Neuron (in vitro differentiated cells): ENCODE measurements around the gene CLDN4.
"Not testable (repeated sequence)": the region's sequence is repeated elsewhere in the genome, so short reads cannot be mapped to it uniquely, and the experiment has no call there.

Source experiments
- H2AFZ ChIP-seq: one replicate; pipeline ENCODE4 v1.6.1; 2013; ENCODE audit warnings: low read depth, mild to moderate bottlenecking, inconsistent platforms, low read length, moderate library complexity
- H3K27me3 ChIP-seq: one replicate; pipeline ENCODE4 v1.6.1; 2013; ENCODE audit warnings: low read length; ENCODE audit not compliant: insufficient read depth
- H3K36me3 ChIP-seq: one replicate; pipeline ENCODE4 v1.6.1; 2013; ENCODE audit warnings: low read length; ENCODE audit not compliant: insufficient read depth
- H3K4me1 ChIP-seq: one replicate; pipeline ENCODE4 v1.6.1; 2013; ENCODE audit warnings: low read length; ENCODE audit not compliant: insufficient read depth
- H3K4me3 ChIP-seq: 2 replicates; pipeline ENCODE4 v1.5.1; 2013; ENCODE audit warnings: mild to moderate bottlenecking, low read length, moderate library complexity
- H3K9me3 ChIP-seq: one replicate; pipeline ENCODE4 v1.6.1; 2013; ENCODE audit warnings: low read length

CLDN4 gene, protein sequence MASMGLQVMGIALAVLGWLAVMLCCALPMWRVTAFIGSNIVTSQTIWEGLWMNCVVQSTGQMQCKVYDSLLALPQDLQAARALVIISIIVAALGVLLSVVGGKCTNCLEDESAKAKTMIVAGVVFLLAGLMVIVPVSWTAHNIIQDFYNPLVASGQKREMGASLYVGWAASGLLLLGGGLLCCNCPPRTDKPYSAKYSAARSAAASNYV

DNA sequence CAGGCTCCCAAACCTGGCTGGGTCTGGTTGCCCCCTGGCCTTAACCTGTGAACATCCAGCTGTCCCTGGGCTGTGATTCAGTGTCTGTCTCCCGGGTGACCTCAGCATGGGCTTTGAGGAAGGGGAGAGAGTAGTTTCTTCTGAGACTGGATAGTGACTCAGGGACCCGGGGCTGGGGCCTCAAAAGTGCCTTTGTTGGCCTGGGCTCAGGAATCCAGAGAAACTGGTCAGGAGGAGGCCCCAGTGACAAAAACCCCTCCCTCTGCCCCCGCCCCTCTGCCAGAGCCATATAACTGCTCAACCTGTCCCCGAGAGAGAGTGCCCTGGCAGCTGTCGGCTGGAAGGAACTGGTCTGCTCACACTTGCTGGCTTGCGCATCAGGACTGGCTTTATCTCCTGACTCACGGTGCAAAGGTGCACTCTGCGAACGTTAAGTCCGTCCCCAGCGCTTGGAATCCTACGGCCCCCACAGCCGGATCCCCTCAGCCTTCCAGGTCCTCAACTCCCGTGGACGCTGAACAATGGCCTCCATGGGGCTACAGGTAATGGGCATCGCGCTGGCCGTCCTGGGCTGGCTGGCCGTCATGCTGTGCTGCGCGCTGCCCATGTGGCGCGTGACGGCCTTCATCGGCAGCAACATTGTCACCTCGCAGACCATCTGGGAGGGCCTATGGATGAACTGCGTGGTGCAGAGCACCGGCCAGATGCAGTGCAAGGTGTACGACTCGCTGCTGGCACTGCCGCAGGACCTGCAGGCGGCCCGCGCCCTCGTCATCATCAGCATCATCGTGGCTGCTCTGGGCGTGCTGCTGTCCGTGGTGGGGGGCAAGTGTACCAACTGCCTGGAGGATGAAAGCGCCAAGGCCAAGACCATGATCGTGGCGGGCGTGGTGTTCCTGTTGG lies at the start of gene CLDN4:
TSS of gene CLDN4 (plus strand) at position 316 of the 903 bp plus-strand sequence. CDS start at position 522, 206 bp downstream.
- Histone ChIP-seq H2AFZ (no peak within 1 kb of the TSS), H3K27me3 (peaks cover 2% of the 10 kb centered on the region), H3K4me1 (peaks cover 5% of the 10 kb centered on the region), H3K9me3 (peaks cover 3% of the 10 kb centered on the region), H3K4me3 (no peak within 1 kb of the TSS), H3K36me3 (no peaks in the 10 kb centered on the region)

DNA sequence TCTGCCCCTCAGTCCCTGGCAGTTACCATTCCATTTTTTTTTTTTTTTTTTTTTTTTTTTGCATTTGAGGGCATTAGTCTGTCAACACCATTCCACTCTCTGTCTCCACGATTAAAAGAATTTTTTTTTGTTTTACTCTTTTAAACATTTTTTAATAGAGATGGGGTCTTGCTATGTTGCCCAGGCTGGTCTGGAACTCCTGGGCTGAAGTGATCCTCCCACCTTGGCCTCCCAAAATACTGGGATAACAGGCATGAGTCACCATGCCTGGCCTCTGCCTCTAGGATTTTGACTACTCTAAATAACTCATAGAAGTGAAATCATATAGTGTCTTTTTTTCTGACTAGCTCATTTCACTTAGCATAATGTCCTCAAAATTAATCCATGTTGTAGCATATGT lies 44.2 kb upstream of the CLDN4 start:
- Histone ChIP-seq H3K9me3 (no peaks in the 10 kb centered on the region), H3K36me3 (no peaks in the 10 kb centered on the region), H3K4me1 (no peaks in the 10 kb centered on the region), H3K27me3 (no peaks in the 10 kb centered on the region), H3K4me3 (no peak overlapping the region), H2AFZ (no peak overlapping the region)

DNA sequence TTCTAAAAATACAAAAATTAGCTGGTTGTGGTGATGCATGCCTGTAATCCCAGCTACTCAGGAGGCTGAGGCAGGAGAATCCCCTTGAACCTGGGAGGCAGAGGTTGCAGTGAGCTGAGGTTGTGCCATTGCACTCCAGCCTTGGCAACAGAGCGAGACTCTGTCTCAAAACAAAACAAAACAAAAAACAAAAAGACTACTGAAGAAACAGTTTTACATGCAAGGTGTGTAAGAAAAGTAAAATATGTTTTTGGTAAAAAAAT lies 43.1 kb upstream of the CLDN4 start:
- H3K4me1 ChIP-seq: not testable (repeated sequence)

DNA sequence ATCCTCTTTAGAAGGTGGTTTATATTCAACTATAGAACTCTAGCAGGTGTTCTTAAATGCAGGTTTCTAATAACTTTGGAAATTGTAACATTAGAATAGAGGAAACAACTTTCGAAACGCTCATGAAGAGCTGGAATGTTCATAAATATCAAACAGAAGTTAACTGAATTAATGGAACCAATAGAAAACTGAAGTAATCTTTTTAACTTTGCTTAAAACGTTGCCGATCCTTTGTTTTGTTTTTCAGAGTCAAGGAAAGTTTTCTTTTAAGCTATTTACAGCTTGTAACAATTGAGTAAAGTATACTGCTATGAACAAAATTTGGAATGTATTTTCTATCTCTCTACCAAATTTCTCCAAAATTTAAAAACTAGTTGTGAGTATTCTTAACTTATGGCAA lies 41.7 kb upstream of the CLDN4 start:
- Histone ChIP-seq H2AFZ (no peak overlapping the region), H3K36me3 (no peaks in the 10 kb centered on the region), H3K27me3 (no peaks in the 10 kb centered on the region), H3K4me3 (no peak overlapping the region), H3K9me3 (no peaks in the 10 kb centered on the region), H3K4me1 (no peaks in the 10 kb centered on the region)

More for the DNA sequence above, 43.1 kb upstream of the CLDN4 start:
- H2AFZ ChIP-seq, H3K36me3 ChIP-seq, H3K27me3 ChIP-seq, H3K9me3 ChIP-seq, H3K4me3 ChIP-seq: not testable (repeated sequence)

DNA sequence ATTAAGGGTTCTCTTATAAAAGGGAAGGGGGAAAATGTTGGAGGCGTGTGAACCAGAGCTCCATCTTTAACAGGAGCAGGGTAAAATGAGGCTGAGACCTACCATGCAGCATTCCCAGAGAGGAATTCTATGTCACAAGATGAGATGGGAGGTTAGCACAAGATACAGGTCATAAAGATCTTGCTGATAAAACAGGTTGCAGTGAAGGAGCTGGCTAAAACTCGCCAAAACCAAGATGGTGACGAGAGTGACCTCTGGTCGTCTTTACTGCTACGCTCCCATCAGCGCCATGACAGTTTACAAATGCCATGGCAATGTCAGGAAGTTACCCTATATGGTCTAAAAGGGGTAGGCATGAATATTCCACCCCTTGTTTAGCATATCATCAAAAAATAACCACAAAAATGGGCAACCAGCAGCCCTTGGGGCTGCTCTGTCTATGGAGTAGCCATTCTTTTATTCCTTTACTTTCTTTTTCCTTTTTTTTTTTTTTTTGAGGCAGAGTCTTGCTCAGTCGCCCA lies 39.6 kb upstream of the CLDN4 start:
- not testable (repeated sequence) for H3K4me3 ChIP-seq, H3K4me1 ChIP-seq

DNA sequence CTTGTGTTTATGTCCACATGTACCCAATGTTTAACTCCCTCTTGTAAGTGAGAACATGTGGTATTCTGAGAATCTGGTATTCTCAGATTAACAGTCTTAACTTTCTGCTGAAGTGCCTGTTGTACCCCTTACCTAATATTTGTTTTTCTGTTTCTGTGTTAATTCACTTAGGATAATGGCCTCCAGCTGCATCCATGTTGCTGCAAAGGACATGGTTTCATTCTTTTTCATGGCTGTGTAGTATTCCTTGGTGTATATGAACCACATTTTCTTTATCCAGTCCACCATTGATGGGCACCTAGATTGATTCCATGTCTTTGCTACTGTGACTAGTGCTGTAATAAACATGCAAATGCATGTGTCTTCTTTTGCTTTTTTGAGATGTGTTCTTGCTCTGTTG lies 35.6 kb upstream of the CLDN4 start:
- not testable (repeated sequence) for H3K27me3 ChIP-seq, H2AFZ ChIP-seq, H3K36me3 ChIP-seq, H3K9me3 ChIP-seq, H3K4me3 ChIP-seq, H3K4me1 ChIP-seq

More for the DNA sequence above, 39.6 kb upstream of the CLDN4 start:
- not testable (repeated sequence) for H2AFZ ChIP-seq, H3K27me3 ChIP-seq, H3K9me3 ChIP-seq, H3K36me3 ChIP-seq

DNA sequence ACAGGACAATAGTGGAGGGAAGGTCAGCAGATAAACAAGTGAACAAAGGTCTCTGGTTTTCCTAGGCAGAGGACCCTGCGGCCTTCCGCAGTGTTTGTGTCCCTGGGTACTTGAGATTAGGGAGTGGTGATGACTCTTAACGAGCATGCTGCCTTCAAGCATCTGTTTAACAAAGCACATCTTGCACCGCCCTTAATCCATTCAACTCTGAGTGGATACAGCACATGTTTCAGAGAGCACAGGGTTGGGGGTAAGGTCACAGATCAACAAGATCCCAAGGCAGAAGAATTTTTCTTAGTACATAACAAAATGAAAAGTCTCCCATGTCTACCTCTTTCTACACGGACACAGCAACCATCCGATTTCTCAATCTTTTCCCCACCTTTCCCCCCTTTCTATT lies 34.1 kb upstream of the CLDN4 start:
- H2AFZ ChIP-seq, H3K36me3 ChIP-seq, H3K9me3 ChIP-seq: not testable (repeated sequence)

DNA sequence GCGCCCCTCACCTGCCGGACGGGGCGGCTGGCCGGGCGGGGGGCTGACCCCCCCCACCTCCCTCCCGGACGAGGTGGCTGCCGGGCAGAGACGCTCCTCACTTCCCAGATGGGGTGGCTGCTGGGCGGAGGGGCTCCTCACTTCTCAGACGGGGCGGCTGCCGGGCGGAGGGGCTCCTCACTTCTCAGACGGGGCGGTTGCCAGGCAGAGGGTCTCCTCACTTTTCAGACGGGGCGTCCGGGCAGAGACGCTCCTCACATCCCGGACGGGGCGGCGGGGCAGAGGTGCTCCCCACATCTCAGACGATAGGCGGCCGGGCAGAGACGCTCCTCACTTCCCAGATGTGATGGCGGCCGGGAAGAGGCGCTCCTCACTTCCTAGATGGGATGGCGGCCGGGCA lies 33.6 kb upstream of the CLDN4 start:
- H3K27me3 ChIP-seq, H3K9me3 ChIP-seq, H2AFZ ChIP-seq, H3K36me3 ChIP-seq, H3K4me3 ChIP-seq, H3K4me1 ChIP-seq: not testable (repeated sequence)

More for the DNA sequence above, 34.1 kb upstream of the CLDN4 start:
- H3K4me3 ChIP-seq, H3K27me3 ChIP-seq, H3K4me1 ChIP-seq: not testable (repeated sequence)

DNA sequence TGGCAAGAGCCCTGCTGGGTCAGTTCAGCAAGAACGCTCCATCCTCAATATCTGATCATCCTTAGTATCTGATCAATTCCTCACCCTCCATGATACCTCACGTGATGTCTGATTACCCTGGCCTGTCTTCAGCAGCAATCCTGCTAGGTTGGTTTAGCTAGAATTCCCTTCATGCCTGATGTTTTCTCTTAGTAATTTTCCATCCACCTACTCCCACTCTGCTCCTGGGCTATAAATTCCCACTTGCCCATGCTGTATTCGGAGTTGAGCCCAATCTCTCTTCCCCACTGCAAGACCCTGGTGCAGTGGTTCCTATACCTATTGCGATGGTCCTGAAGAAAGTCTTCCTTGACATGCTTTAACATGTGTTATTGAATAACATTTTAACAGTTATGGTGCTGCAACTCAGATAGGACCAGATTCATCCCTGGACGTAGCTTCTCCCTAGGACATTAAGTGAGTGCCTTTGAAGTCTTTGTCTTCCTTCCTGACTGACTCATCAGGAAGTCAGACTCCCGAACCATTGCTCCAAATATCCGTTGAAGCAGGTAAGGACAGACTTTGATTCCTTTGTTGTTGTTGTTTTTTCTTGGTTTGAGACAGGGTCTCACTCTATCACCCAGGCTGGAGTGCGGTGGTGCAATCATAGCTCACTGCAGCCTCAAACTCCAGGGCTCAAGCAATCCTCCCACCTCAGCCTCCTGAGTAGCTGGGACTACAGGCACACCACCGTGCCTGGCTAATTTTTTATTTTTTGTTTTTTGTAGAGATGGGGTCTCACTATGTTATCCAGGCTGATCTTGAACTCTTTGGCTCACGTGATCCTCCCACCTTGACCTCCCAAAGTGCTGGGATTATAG lies 31.3 kb upstream of the CLDN4 start:
- H3K27me3 ChIP-seq: no peaks in the 10 kb centered on the region
- H3K4me3 ChIP-seq: no peak overlapping the region
- no peaks in the 10 kb centered on the region for H3K4me1 ChIP-seq
- H3K36me3 ChIP-seq: no peaks in the 10 kb centered on the region
- H2AFZ ChIP-seq: no peak overlapping the region
- no peaks in the 10 kb centered on the region for H3K9me3 ChIP-seq

DNA sequence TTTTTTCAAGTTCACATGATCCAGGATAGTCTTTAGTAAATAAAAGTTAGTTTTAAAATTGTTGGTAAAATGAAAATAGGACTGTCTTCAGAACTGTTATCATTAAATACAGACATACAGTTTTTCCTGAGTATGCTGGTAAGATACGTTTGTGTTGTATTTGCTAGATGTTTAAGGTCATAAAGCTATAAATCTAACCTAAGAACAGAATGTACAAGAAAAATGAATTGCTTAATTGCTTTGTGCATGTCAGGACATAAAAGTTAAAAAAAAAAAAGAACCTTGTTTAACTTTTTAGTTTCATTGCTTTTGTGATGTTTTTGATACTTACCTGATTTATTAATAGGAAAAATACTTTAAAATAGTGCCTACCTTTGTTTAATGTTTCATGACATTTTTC lies 29.2 kb upstream of the CLDN4 start:
- H2AFZ ChIP-seq: no peak overlapping the region
- no peaks in the 10 kb centered on the region for H3K27me3 ChIP-seq
- no peak overlapping the region for H3K4me3 ChIP-seq
- no peaks in the 10 kb centered on the region for H3K4me1 ChIP-seq
- H3K9me3 ChIP-seq: no peaks in the 10 kb centered on the region
- no peaks in the 10 kb centered on the region for H3K36me3 ChIP-seq

DNA sequence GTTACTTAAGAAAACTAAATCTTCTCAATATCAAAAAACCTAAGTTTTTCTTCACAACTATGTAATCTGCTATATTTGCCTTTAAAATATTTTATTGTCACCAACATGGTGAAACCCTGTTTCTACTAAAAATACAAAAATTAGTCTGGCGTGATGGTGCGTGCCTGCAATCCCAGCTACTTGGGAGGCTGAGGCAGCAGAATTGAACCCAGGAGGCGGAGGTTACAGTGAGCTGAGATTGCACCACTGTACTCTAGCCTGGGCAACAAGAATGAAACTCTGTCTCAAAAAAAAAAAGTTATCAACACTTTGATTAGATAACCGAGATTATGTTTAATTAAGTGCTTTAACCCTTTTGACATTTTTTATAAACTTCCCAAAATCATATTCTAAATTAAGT lies 28.3 kb upstream of the CLDN4 start:
- no peaks in the 10 kb centered on the region for H3K4me1 ChIP-seq
- H3K9me3 ChIP-seq: no peaks in the 10 kb centered on the region
- no peaks in the 10 kb centered on the region for H3K27me3 ChIP-seq
- no peak overlapping the region for H3K4me3 ChIP-seq
- H3K36me3 ChIP-seq: no peaks in the 10 kb centered on the region
- no peak overlapping the region for H2AFZ ChIP-seq

DNA sequence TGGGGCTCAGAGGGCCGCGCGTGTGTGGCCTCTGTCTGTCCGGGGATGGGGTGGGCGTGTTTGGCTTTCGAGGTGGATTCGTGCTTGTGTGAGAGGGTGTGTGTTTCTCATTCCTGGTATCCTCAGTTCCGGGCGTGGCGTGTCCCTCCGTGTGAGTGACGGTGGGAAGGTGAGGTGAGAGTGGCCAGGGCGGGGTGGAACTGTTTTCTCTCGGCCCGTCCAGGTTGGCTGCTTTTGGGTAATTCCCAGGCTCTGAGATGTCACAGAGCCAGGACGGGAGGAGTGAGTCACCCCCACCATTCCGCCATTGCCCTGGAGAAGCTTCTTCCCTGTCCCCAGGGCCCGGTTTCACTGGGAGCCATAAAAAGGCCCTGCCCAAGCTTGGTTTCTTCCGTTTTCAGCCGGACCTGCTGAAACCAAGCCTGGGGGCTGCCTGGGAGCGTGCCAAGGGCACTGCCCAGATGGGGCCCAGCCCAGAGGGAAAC lies 21.3 kb upstream of the CLDN4 start:
- Histone ChIP-seq H3K27me3 (no peaks in the 10 kb centered on the region), H2AFZ (no peak overlapping the region), H3K9me3 (no peaks in the 10 kb centered on the region), H3K4me1 (no peaks in the 10 kb centered on the region), H3K36me3 (no peaks in the 10 kb centered on the region), H3K4me3 (no peak overlapping the region)

DNA sequence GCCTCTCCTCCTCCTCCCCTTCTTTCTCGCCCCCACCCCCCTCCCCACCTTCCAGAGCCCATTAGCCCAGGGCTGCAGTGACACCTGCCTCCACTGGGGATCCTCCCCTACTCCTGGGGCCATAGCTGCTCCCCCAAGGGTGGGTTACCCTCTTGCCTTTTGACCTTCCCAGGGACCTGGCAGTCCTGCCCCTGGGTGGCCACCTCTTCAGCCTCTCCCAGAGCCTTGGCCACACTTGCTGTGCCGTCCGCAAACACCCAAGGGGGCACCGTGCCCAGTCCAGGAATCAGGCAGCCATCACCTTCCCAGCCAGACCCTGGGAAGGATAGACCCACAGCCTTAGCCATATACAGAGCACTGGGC lies 19.8 kb upstream of the CLDN4 start:
- H3K9me3 ChIP-seq: no peaks in the 10 kb centered on the region

More for the DNA sequence above, 19.8 kb upstream of the CLDN4 start:
- Histone ChIP-seq H2AFZ (no peak overlapping the region), H3K4me1 (no peaks in the 10 kb centered on the region), H3K36me3 (no peaks in the 10 kb centered on the region), H3K27me3 (no peaks in the 10 kb centered on the region), H3K4me3 (no peak overlapping the region)
